Gastroesophageal sphincter (tissue), 4 donors: ENCODE data around the gene ARHGAP6. TPM values are rescaled to one million over a fixed set of nuclear protein-coding genes. Genes with fewer than 3 reads are reported as not detected.

Experiments used
- ATAC-seq: fragments of 150-250 bp; one replicate; pipeline ENCODE4 v1.9.1; 2016; ENCODE audit warnings: mild to moderate bottlenecking, moderate library complexity
- H3K27ac ChIP-seq, 4 donors: fragments of 200-600 bp; sonication (generic) in 3 of 4; 1 replicate in 3 of 4; 2 replicates in 1 of 4; pipeline ENCODE4 v1.5.1; 2016 to 2019
- H3K27me3 ChIP-seq: fragments of 200-600 bp; sonication (generic); one replicate; pipeline ENCODE4 v1.5.1; 2019
- H3K36me3 ChIP-seq, 2 donors: fragments of 200-600 bp; sonication (generic); one replicate each; pipeline ENCODE4 v1.5.1; 2019; ENCODE audit warnings: control low read depth in 1 of 2
- H3K4me1 ChIP-seq, 3 donors: fragments of 200-600 bp; sonication (generic); 1 replicate in 2 of 3; 2 replicates in 1 of 3; pipeline ENCODE4 v1.5.1; 2016 to 2019; ENCODE audit warnings: control low read depth in 2 of 3
- H3K4me3 ChIP-seq, 2 donors: fragments of 200-600 bp; sonication (generic); one replicate each; pipeline ENCODE4 v1.5.1; 2019; ENCODE audit warnings: mild to moderate bottlenecking in 1 of 2, moderate library complexity in 1 of 2
- H3K9me3 ChIP-seq, 3 donors: fragments of 200-600 bp; sonication (generic); one replicate each; pipeline ENCODE4 v1.5.1; 2017 to 2019; ENCODE audit warnings: control low read depth in 2 of 3
- EP300 ChIP-seq: sonication (generic); formaldehyde crosslinking; IDR thresholded peaks from one replicate; pipeline ENCODE4 v1.6.1; 2017; ENCODE audit warnings: antibody characterized with exemption, mild to moderate bottlenecking
- POLR2A ChIP-seq, 2 donors: fragments of 450-650 bp; IDR thresholded peaks; one replicate each; pipeline ENCODE4 v1.6.1; 2017; ENCODE audit warnings: antibody characterized with exemption in 2 of 2, mild to moderate bottlenecking in 2 of 2, moderate library complexity in 1 of 2
- POLR2AphosphoS5 ChIP-seq: sonication (generic); formaldehyde crosslinking; IDR thresholded peaks from one replicate; pipeline ENCODE4 v1.6.1; 2017; ENCODE audit warnings: antibody characterized with exemption
- WGBS, 2 donors: methylation state at CpG; one replicate each; pipeline ENCODE4 v1.1.5; 2018; ENCODE audit warnings: low coverage in 1 of 2; 5-methylcytosine and 5-hydroxymethylcytosine counted together
- total RNA-seq, 4 donors: library from RNA; depleted of rRNA; stranded (reverse); fragments of >200 nt; gene quantifications; one replicate each; pipeline ENCODE4 v1.1.0, GENCODE V29; 2016
- TF ChIP-seq, protein P1 (sequence below), 4 experiments: fragments of 200-600 bp in 2 of 4; fragments of 450-650 bp in 2 of 4; sonication (generic) in 1 of 4; IDR thresholded peaks; one replicate each; pipeline ENCODE4 v1.5.1; 2017 to 2019; ENCODE audit warnings: antibody characterized with exemption in 4 of 4, mild to moderate bottlenecking in 2 of 4, moderate library complexity in 2 of 4

The ARHGAP6 gene
- total RNA-seq, 4 donors from 2014 or later: 25.2 to 35.1 (median 31.8) TPM

DNA sequence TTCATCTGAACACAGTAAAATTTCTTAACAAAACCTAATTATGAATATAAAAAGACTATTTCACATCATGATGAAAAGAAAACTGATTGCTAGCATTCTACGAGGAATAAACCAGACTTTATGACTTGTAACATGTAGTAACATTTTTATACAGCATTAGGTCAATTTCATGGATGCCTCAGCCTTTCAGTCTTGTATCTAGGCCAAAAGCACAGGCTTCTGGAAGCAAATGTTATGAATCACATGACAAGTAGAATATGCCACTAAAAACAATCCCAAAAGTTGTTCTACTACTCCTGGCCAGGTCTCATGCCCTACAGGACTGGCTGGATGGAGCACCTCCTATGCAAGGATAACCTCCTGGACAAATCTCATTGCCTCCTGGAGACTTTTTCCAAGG is 101.2 kb downstream of the ARHGAP6 start:
- H3K4me1 ChIP-seq: peaks cover 0 to 20% (median 0%) of the 10 kb centered on the region in 3 donors
- ATAC-seq: no peak
- H3K27me3 ChIP-seq: no peaks in the 10 kb centered on the region
- WGBS, 2 donors: 54 to 67% methylated on average over 1 of the region's 1 CpG
- H3K4me3 ChIP-seq: no peak overlapping the region
- no peaks in the 10 kb centered on the region for H3K36me3 ChIP-seq
- no peak overlapping the region for H3K27ac ChIP-seq
- TF ChIP-seq POLR2A (IDR thresholded peaks at IDR 0.05) (no peak), EP300 (no peak), POLR2AphosphoS5 (no peak)
- TF ChIP-seq, protein P1, sequence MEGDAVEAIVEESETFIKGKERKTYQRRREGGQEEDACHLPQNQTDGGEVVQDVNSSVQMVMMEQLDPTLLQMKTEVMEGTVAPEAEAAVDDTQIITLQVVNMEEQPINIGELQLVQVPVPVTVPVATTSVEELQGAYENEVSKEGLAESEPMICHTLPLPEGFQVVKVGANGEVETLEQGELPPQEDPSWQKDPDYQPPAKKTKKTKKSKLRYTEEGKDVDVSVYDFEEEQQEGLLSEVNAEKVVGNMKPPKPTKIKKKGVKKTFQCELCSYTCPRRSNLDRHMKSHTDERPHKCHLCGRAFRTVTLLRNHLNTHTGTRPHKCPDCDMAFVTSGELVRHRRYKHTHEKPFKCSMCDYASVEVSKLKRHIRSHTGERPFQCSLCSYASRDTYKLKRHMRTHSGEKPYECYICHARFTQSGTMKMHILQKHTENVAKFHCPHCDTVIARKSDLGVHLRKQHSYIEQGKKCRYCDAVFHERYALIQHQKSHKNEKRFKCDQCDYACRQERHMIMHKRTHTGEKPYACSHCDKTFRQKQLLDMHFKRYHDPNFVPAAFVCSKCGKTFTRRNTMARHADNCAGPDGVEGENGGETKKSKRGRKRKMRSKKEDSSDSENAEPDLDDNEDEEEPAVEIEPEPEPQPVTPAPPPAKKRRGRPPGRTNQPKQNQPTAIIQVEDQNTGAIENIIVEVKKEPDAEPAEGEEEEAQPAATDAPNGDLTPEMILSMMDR (IDR thresholded peaks at IDR 0.05): no peak
- no peaks in the 10 kb centered on the region for H3K9me3 ChIP-seq

GRCh38 chrX:11562570-11562969 is 103.2 kb downstream of the ARHGAP6 start:
- H3K27ac ChIP-seq: no peak overlapping the region
- ATAC-seq: no peak
- H3K4me1 ChIP-seq: peaks cover 0 to 20% (median 0%) of the 10 kb centered on the region in 3 donors
- no peak overlapping the region for H3K4me3 ChIP-seq
- TF ChIP-seq, protein P1 (IDR thresholded peaks at IDR 0.05): no peak
- TF ChIP-seq POLR2AphosphoS5: no peak
- TF ChIP-seq EP300: no peak
- TF ChIP-seq POLR2A (IDR thresholded peaks at IDR 0.05): no peak
- no peaks in the 10 kb centered on the region for H3K9me3 ChIP-seq
- no peaks in the 10 kb centered on the region for H3K27me3 ChIP-seq
- H3K36me3 ChIP-seq: no peaks in the 10 kb centered on the region
- WGBS, 2 donors: 41 to 75% methylated on average over 2 of the region's 2 CpGs

- no peak overlapping the region for H3K27ac ChIP-seq
- no peak overlapping the region for H3K4me3 ChIP-seq
- no peaks in the 10 kb centered on the region for H3K36me3 ChIP-seq
- H3K9me3 ChIP-seq: no peaks in the 10 kb centered on the region
- no peaks in the 10 kb centered on the region for H3K27me3 ChIP-seq
- no peak for ATAC-seq
- no peak for TF ChIP-seq POLR2A (IDR thresholded peaks at IDR 0.05)
- TF ChIP-seq, protein P1 (IDR thresholded peaks at IDR 0.05): peak in 1 of 4 experiments; percentile 16
- WGBS, 2 donors: 100% methylated on average over 1 to 4 of the region's 4 CpGs
- H3K4me1 ChIP-seq: peaks cover 0 to 8% (median 0%) of the 10 kb centered on the region in 3 donors
Observed at GRCh38 chrX:11558972-11559371, 106.7 kb downstream of the ARHGAP6 start.

DNA sequence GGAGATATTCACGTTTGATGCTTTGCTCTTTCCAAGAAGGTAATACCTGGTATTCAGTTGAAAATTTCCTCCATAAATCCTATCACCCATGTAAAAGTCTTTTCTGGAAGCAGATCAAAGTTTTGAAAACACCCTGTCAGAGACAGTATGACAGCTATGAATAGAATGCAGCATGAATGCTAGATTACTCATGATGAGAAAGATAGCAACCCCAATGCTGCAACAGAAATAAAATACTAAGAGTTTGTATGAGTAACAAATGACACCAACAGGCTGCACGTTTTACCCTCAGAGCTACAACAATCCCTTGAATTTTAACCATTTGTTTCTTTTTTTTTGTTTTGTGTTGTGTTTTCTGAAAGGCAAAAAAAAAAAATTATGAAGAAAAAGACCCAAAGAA is 108.6 kb downstream of the ARHGAP6 start:
- no peak for ATAC-seq
- WGBS, 2 donors: 5 to 15% methylated on average over 2 of the region's 2 CpGs
- Histone ChIP-seq H3K27ac (no peak overlapping the region), H3K4me1 (peaks cover 0 to 6% (median 0%) of the 10 kb centered on the region in 3 donors), H3K4me3 (no peak overlapping the region), H3K36me3 (no peaks in the 10 kb centered on the region), H3K27me3 (no peaks in the 10 kb centered on the region), H3K9me3 (no peaks in the 10 kb centered on the region)
- no peak for TF ChIP-seq POLR2A (IDR thresholded peaks at IDR 0.05)
- TF ChIP-seq POLR2AphosphoS5: no peak
- TF ChIP-seq, protein P1 (IDR thresholded peaks at IDR 0.05): no peak
- TF ChIP-seq EP300: no peak

DNA sequence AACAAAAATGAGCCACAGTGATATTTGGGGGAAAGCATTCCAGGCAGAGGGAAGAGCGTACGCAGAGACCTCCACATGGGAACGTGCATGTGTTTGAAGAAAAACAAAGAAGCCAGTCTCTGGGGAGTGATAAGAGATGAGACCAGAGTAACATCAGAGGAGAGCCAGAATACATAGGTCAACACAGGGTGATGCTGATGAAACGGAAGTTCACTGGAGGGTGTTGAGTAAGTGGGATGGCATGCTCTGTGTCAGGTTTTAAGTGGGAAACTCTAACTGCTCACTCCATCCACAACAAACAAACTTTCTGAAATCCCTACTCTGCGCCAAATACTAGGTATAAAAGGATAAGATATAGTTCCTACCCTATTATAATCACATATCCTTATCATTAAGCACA is 110.0 kb downstream of the ARHGAP6 start:
- Histone ChIP-seq H3K27me3 (no peaks in the 10 kb centered on the region), H3K9me3 (no peaks in the 10 kb centered on the region), H3K4me3 (no peak overlapping the region), H3K27ac (no peak overlapping the region), H3K4me1 (no peaks in the 10 kb centered on the region), H3K36me3 (no peaks in the 10 kb centered on the region)
- 54 to 82% methylated on average over 3 to 5 of the region's 5 CpGs for WGBS, 2 donors
- TF ChIP-seq POLR2A (IDR thresholded peaks at IDR 0.05): no peak
- no peak for TF ChIP-seq EP300
- ATAC-seq: no peak
